Vagina (tissue), 2 donors: ENCODE data around the gene BRPF3.

Experiments used
- CTCF ChIP-seq, 3 experiments: fragments of 450-650 bp in 2 of 3; fragments of 200-600 bp in 1 of 3; sonication (generic) in 1 of 3; IDR thresholded peaks; one replicate each; pipeline ENCODE4 v1.5.1; 2017 to 2019; ENCODE audit warnings: antibody characterized with exemption in 3 of 3, mild to moderate bottlenecking in 2 of 3, moderate library complexity in 2 of 3
- POLR2AphosphoS5 ChIP-seq, 2 donors: sonication (generic); formaldehyde crosslinking; IDR thresholded peaks; one replicate each; pipeline ENCODE4 v1.9.0; 2017; ENCODE audit warnings: antibody characterized with exemption in 2 of 2, mild to moderate bottlenecking in 2 of 2, low read depth in 1 of 2; ENCODE audit not compliant: insufficient read depth in 1 of 2

GRCh38 chr6:36252005-36252404 is 55.5 kb downstream of the BRPF3 start:
- TF ChIP-seq POLR2AphosphoS5 (IDR thresholded peaks at IDR 0.05; ENCODE audit: insufficient read depth in 1 of 2, low read depth in 1 of 2) (no peak), CTCF (IDR thresholded peaks at IDR 0.05) (no peak)
